Psoas muscle (tissue), 8 donors: ENCODE results near the gene SIGLEC1. TPM values are rescaled to one million over a fixed set of nuclear protein-coding genes. Genes with fewer than 3 reads are reported as not detected.

ENCODE experiments used
- ATAC-seq, 4 donors: fragments of 200-7000 bp; cut with Tn5 transposase; one replicate each; pipeline ENCODE4 v1.9.1; 2020; ENCODE audit warnings: moderate library complexity in 3 of 4, mild to moderate bottlenecking in 2 of 4
- DNase-seq, 2 donors: peaks; one replicate each; pipeline ENCODE4 v3.0.0-alpha.2; 2020
- H3K27ac ChIP-seq: fragments of 200-600 bp; one replicate; pipeline ENCODE4 v1.8.0; 2022
- H3K27me3 ChIP-seq, 3 donors: fragments of 200-600 bp in 1 of 3; one replicate each; pipeline versions ENCODE4 v1.6.1 to v1.8.0; 2013 to 2022; ENCODE audit warnings: low read length in 2 of 3, mild to moderate bottlenecking in 2 of 3, moderate library complexity in 1 of 3; ENCODE audit not compliant: insufficient read depth in 3 of 3
- H3K36me3 ChIP-seq, 2 donors: fragments of 200-600 bp in 1 of 2; one replicate each; pipeline versions ENCODE4 v1.6.1 to v1.8.0; 2013 to 2022; ENCODE audit warnings: low read depth in 1 of 2, mild to moderate bottlenecking in 1 of 2, moderate library complexity in 1 of 2; ENCODE audit not compliant: insufficient read depth in 1 of 2
- H3K4me1 ChIP-seq: fragments of 200-600 bp; one replicate; pipeline ENCODE4 v1.8.0; 2022
- H3K4me3 ChIP-seq: fragments of 200-600 bp; one replicate; pipeline ENCODE4 v1.8.0; 2022; ENCODE audit warnings: mild to moderate bottlenecking
- H3K9me3 ChIP-seq: fragments of 200-600 bp; one replicate; pipeline ENCODE4 v1.8.0; 2022
- WGBS, 3 donors: extraction: QIAGEN DNeasy Blood & Tissue Kit; methylation state at CpG; one replicate each; pipeline versions ENCODE4 v1.1.6 to v1.1.7; 2013; 5-methylcytosine and 5-hydroxymethylcytosine counted together
- intact Hi-C, 2 donors: fragments of 100-400 bp; cut with DNase I; formaldehyde crosslinking; loops; one replicate each; pipeline versions ENCODE4 v1.11.0 to v1.14.2; 2022
- polyA plus RNA-seq, 3 donors: library from polyadenylated mRNA; stranded (reverse); fragments of 200-250 nt; gene quantifications; one replicate each; pipeline ENCODE4 v1.2.3, GENCODE V29; 2013
- total RNA-seq, 4 donors: library from RNA; stranded (reverse); fragmentation: NEBNext Ultra II Directional in 2 of 4; extraction: Animal tissue kit (Norgen Biotek cat#: 25700) in 2 of 4; gene quantifications; one replicate each; pipeline versions ENCODE4 v1.2.1 to v1.2.4, GENCODE V29; 2021 to 2023
- TF ChIP-seq, protein P1 (sequence below): fragments of 200-600 bp; IDR thresholded peaks from one replicate; pipeline ENCODE4 v1.8.0; 2022; ENCODE audit warnings: antibody characterized with exemption
- donor health status: healthy with polysubstance abuse.
- donor health status: DM: no; HTN: no; CAD: no; lungs with moderate emphysema.
- donor health status: Bipolar disorder and iron deficiency.
- donor health status: healthy.
- donor health status: DM: yes; HTN: yes; CAD: no.
- donor health status: DM: no; HTN: no; CAD: no.
- donor health status: DM: no; HTN: no; CAD: no.
- donor health status: DM: yes; HTN: yes; CAD: no.

SIGLEC1 gene
- total and polyA plus RNA-seq, 7 donors, result 0.98 to 6.2 (median 2.6) TPM

DNA sequence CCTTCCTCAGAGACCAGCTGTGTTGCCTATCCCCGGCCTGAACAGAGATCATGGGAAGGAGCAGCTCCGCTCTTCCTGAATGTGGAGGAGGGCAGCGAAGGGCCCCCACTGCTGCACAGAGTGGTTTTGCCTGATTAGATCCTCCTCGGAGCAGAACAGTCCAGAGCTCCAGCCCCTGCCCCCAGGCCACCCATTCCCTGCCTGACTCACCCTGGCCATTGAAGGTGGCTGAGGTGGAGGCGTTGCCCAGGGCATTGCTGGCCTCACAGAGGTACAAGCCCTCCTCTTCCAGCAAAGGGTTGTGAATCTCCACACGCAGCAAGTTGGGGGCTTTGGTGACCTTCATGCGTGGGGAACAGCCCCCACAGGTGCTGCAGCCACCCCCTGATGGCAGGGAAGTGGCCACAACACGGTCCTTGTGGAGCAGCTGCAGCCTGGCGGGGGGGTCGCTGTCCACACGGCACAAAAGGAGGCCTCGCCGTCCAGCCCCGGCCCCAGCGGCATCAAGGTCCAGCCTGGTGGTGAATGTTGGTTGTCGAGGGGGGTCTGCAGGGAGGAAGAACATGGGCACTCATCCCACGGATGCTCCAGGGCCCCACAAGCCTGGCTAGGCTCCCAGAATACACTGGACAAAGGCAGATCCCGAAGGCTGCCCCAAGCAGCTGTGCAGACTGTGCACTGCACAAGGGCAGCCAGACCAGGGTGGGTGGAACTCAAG, 14.7 kb downstream of the SIGLEC1 start:
- no peaks in the 10 kb centered on the region for H3K4me1 ChIP-seq
- H3K36me3 ChIP-seq, result no peaks in the 10 kb centered on the region
- no peak overlapping the region for H3K4me3 ChIP-seq
- H3K27ac ChIP-seq, result no peak overlapping the region
- intact Hi-C loops, result no loop called here
- 52 to 69% (median 54%) methylated on average over 17 to 18 of the region's 18 CpGs for WGBS, 3 donors
- H3K9me3 ChIP-seq, result peaks cover 3% of the 10 kb centered on the region
- DNase-seq (peak in 1 of 2 donors; percentile 31), ATAC-seq (no peak)
- TF ChIP-seq, protein P1, sequence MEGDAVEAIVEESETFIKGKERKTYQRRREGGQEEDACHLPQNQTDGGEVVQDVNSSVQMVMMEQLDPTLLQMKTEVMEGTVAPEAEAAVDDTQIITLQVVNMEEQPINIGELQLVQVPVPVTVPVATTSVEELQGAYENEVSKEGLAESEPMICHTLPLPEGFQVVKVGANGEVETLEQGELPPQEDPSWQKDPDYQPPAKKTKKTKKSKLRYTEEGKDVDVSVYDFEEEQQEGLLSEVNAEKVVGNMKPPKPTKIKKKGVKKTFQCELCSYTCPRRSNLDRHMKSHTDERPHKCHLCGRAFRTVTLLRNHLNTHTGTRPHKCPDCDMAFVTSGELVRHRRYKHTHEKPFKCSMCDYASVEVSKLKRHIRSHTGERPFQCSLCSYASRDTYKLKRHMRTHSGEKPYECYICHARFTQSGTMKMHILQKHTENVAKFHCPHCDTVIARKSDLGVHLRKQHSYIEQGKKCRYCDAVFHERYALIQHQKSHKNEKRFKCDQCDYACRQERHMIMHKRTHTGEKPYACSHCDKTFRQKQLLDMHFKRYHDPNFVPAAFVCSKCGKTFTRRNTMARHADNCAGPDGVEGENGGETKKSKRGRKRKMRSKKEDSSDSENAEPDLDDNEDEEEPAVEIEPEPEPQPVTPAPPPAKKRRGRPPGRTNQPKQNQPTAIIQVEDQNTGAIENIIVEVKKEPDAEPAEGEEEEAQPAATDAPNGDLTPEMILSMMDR, result no peak
- no peaks in the 10 kb centered on the region for H3K27me3 ChIP-seq

DNA sequence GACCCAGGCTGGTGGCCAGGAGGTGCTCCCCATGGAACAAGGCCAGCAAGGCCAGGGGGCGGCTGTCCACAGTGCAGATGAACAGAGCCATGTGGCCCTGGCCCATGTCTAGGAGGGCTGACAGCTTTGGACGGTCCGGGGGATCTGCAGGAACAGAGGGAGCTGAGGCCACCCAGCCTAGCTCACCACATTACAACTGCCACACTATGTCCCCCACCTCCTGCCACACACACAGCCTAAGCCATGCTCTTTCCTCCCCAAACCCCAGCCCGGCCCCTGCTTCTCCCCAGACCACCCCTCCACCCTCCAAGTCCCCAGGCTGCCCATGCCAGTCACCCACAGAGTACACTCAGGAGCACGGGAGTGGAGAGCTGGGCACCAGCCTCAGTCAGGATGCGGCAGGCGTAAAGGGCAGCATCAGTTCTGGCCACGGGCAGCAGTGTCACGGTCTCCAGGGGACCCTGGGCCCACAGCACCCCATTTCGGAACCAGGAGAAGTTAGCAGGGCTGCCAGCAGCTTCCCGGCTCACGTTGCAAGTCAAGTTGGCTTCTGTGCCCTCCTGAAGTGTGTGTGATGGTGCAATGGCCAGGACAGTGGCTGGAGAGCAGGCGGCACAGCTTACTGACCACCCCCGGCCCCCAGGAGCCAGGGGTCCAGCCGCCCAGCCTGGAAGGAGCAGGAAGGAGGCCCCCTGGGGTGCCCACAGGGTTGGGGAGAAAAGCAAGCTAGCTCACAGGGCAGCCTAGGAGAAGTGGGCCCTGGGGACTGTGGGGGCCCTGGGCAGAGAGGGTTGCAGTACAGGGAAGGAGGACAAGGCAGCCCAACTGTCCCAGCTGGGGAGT, 15.4 kb downstream of the SIGLEC1 start:
- WGBS, 3 donors, result 78 to 88% (median 83%) methylated on average over 15 of the region's 15 CpGs
- Histone ChIP-seq H3K9me3 (peaks cover 3% of the 10 kb centered on the region), H3K27me3 (no peaks in the 10 kb centered on the region), H3K27ac (no peak overlapping the region), H3K36me3 (no peaks in the 10 kb centered on the region), H3K4me3 (no peak overlapping the region), H3K4me1 (no peaks in the 10 kb centered on the region)
- TF ChIP-seq, protein P1, result no peak
- intact Hi-C loops, result no loop called here
- ATAC-seq, result no peak
- peak in 1 of 2 donors; percentile 6 for DNase-seq

DNA sequence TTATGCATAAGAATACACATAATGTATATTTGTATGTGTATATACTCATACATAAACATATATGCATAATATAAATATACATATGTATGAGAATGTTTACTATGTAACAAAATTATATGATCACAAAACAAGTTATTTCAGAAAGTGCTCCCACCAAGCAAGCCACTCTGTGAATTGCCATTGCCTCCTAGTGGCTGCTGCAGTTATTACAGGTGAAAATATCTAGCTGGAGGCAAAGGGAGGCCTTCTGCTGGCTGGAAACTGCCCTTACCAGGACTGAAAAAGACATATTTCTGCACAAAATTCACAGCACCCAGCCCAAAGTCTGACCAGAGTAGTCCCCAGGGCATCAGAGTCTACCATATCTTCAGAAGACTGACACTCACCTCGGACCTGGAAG, 16.2 kb downstream of the SIGLEC1 start:
- DNase-seq, result no peak

DNA sequence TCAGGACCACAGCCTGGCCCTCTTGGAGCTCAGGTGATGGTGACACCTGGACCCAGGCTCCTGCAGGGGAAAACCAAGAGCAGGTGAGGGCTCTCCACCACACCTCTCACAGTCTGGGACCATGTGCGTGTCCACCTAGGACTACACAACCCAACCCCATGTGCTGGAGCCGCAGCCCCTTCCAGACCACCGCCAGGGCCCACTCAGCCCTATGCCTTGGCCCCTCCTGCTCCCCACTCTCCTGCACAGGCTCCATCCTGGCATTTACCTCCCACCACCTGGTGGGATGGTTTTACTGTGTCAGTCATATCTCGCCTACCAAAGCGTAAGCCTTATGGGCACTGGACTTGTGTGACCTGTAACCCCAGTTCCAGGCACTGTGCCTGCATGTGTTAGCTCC, 17.5 kb downstream of the SIGLEC1 start:
- no peak overlapping the region for H3K27ac ChIP-seq
- no peak overlapping the region for H3K4me3 ChIP-seq
- DNase-seq, result no peak
- intact Hi-C loops, result no loop called here
- H3K27me3 ChIP-seq, result no peaks in the 10 kb centered on the region
- 92 to 99% (median 94%) methylated on average over 5 of the region's 5 CpGs for WGBS, 3 donors
- H3K36me3 ChIP-seq, result no peaks in the 10 kb centered on the region
- H3K4me1 ChIP-seq, result no peaks in the 10 kb centered on the region
- TF ChIP-seq, protein P1, result no peak
- ATAC-seq, result no peak
- H3K9me3 ChIP-seq, result peaks cover 3% of the 10 kb centered on the region

More for the DNA sequence above, 16.2 kb downstream of the SIGLEC1 start:
- Histone ChIP-seq H3K9me3 (peaks cover 3% of the 10 kb centered on the region), H3K4me3 (no peak overlapping the region), H3K27ac (no peak overlapping the region), H3K4me1 (no peaks in the 10 kb centered on the region), H3K27me3 (no peaks in the 10 kb centered on the region), H3K36me3 (no peaks in the 10 kb centered on the region)
- 90 to 94% (median 92%) methylated on average over 1 of the region's 1 CpG for WGBS, 3 donors
- TF ChIP-seq, protein P1, result peak; percentile 24
- intact Hi-C loops, result no loop called here
- no peak for ATAC-seq
